ENCODE results near the gene ROCK2.

The ROCK2 gene

DNA sequence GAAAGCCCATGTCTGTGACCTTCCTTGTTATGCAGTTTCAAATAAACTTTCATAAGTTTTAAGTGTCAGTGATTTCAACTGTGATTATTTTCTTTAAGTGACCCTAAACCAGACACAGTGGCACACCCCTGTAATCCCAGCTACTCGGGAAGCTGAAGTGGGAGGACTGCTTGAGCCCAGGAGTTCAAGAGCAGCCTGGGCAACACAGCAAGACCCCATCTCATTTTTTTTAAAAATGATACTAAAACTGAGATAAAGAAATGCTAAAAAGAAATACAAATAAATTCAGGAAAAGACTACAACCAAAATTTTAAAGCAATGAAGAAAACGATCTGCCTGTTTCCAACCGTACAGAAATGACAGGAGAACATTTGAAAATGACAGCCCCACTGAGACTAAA, 54.2 kb downstream of the ROCK2 start:
- no peak for TF ChIP-seq CEBPB (IDR thresholded peaks at IDR 0.05)
- no peak for TF ChIP-seq TCF12 (IDR thresholded peaks at IDR 0.05; ENCODE audit: low read depth)
- TF ChIP-seq YY1 (IDR thresholded peaks at IDR 0.05; ENCODE audit: low read depth): no peak
- no peak for TF ChIP-seq ZBTB7A (IDR thresholded peaks at IDR 0.05; ENCODE audit: low read depth)
- TF ChIP-seq EGR1 (IDR thresholded peaks at IDR 0.05): no peak
- TF ChIP-seq, protein P1, sequence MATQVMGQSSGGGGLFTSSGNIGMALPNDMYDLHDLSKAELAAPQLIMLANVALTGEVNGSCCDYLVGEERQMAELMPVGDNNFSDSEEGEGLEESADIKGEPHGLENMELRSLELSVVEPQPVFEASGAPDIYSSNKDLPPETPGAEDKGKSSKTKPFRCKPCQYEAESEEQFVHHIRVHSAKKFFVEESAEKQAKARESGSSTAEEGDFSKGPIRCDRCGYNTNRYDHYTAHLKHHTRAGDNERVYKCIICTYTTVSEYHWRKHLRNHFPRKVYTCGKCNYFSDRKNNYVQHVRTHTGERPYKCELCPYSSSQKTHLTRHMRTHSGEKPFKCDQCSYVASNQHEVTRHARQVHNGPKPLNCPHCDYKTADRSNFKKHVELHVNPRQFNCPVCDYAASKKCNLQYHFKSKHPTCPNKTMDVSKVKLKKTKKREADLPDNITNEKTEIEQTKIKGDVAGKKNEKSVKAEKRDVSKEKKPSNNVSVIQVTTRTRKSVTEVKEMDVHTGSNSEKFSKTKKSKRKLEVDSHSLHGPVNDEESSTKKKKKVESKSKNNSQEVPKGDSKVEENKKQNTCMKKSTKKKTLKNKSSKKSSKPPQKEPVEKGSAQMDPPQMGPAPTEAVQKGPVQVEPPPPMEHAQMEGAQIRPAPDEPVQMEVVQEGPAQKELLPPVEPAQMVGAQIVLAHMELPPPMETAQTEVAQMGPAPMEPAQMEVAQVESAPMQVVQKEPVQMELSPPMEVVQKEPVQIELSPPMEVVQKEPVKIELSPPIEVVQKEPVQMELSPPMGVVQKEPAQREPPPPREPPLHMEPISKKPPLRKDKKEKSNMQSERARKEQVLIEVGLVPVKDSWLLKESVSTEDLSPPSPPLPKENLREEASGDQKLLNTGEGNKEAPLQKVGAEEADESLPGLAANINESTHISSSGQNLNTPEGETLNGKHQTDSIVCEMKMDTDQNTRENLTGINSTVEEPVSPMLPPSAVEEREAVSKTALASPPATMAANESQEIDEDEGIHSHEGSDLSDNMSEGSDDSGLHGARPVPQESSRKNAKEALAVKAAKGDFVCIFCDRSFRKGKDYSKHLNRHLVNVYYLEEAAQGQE (IDR thresholded peaks at IDR 0.05; ENCODE audit: low read depth): no peak
- TF ChIP-seq CREB1 (IDR thresholded peaks at IDR 0.05; ENCODE audit: low read depth): no peak
- TF ChIP-seq TAF1 (IDR thresholded peaks at IDR 0.05; ENCODE audit: low read depth): no peak
- no peak for TF ChIP-seq TEAD4 (IDR thresholded peaks at IDR 0.05)
- no peak for TF ChIP-seq NFIC (IDR thresholded peaks at IDR 0.05)
- TF ChIP-seq RAD21 (IDR thresholded peaks at IDR 0.05; ENCODE audit: low read depth): no peak
- no peak for TF ChIP-seq FOXM1 (IDR thresholded peaks at IDR 0.05; ENCODE audit: borderline replicate concordance, low read depth)
- TF ChIP-seq, protein P2, sequence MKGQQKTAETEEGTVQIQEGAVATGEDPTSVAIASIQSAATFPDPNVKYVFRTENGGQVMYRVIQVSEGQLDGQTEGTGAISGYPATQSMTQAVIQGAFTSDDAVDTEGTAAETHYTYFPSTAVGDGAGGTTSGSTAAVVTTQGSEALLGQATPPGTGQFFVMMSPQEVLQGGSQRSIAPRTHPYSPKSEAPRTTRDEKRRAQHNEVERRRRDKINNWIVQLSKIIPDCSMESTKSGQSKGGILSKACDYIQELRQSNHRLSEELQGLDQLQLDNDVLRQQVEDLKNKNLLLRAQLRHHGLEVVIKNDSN (IDR thresholded peaks at IDR 0.05): no peak

DNA sequence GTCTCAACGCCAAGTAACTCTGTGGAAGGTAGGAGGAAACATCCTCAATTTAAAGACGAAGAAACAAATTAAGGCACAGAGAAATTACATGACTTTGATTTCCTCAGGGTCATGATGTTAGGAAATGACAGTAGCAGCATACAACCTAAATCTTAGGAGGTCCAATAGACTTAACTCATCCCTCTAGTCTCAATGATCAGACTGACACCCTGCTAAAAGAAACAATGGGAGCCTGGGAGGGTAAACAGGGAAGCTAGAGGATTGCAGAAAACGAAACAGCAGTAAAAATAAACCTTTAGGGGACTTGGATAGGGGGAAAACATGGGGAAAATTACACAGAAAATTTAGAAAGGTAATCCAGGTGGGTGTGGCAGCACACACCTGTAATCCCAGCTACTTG, 56.0 kb downstream of the ROCK2 start:
- TF ChIP-seq FOXM1 (IDR thresholded peaks at IDR 0.05; ENCODE audit: borderline replicate concordance, low read depth) (no peak), YY1 (IDR thresholded peaks at IDR 0.05; ENCODE audit: low read depth) (no peak), NFIC (IDR thresholded peaks at IDR 0.05) (no peak), TAF1 (IDR thresholded peaks at IDR 0.05; ENCODE audit: low read depth) (no peak), EP300 (IDR thresholded peaks at IDR 0.05; ENCODE audit: borderline replicate concordance) (no peak), CREB1 (IDR thresholded peaks at IDR 0.05; ENCODE audit: low read depth) (no peak), TCF12 (IDR thresholded peaks at IDR 0.05; ENCODE audit: low read depth) (no peak), RAD21 (IDR thresholded peaks at IDR 0.05; ENCODE audit: low read depth) (no peak), TEAD4 (IDR thresholded peaks at IDR 0.05) (no peak), ZBTB7A (IDR thresholded peaks at IDR 0.05; ENCODE audit: low read depth) (no peak)
- TF ChIP-seq, protein P1 (IDR thresholded peaks at IDR 0.05; ENCODE audit: low read depth): no peak
- TF ChIP-seq, protein P3, sequence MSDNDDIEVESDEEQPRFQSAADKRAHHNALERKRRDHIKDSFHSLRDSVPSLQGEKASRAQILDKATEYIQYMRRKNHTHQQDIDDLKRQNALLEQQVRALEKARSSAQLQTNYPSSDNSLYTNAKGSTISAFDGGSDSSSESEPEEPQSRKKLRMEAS (IDR thresholded peaks at IDR 0.05): no peak

DNA sequence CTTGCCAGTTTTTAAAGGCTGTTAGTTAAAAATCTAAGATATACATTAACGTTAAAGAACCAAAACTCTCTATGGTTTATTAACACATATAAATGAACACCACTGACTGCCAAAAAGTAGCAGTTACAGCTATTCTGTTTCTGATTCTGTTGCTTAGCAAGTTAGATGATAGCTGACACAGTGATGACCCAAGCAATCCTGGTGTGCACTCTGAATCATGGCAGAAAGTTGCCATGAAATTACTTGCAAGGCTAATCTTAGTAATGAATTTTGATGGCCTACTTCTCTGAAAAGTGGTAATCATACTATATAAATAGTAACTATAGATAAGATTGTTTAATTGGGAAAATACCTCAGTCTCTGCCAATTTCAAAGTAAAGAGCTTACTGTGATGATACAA, 57.7 kb downstream of the ROCK2 start:
- TF ChIP-seq TCF12 (IDR thresholded peaks at IDR 0.05; ENCODE audit: low read depth): no peak
- TF ChIP-seq TEAD4 (IDR thresholded peaks at IDR 0.05): no peak
- TF ChIP-seq ZBTB7A (IDR thresholded peaks at IDR 0.05; ENCODE audit: low read depth): no peak
- TF ChIP-seq, protein P2 (IDR thresholded peaks at IDR 0.05): no peak
- no peak for TF ChIP-seq FOXM1 (IDR thresholded peaks at IDR 0.05; ENCODE audit: borderline replicate concordance, low read depth)
- TF ChIP-seq TAF1 (IDR thresholded peaks at IDR 0.05; ENCODE audit: low read depth): no peak
- TF ChIP-seq NFIC (IDR thresholded peaks at IDR 0.05): no peak
- TF ChIP-seq, protein P3 (IDR thresholded peaks at IDR 0.05): no peak
- no peak for TF ChIP-seq EP300 (IDR thresholded peaks at IDR 0.05; ENCODE audit: borderline replicate concordance)
- no peak for TF ChIP-seq RAD21 (IDR thresholded peaks at IDR 0.05; ENCODE audit: low read depth)
- TF ChIP-seq, protein P1 (IDR thresholded peaks at IDR 0.05; ENCODE audit: low read depth): no peak
- TF ChIP-seq YY1 (IDR thresholded peaks at IDR 0.05; ENCODE audit: low read depth): no peak
- no peak for TF ChIP-seq CEBPB (IDR thresholded peaks at IDR 0.05)
- no peak for TF ChIP-seq CREB1 (IDR thresholded peaks at IDR 0.05; ENCODE audit: low read depth)
- TF ChIP-seq EGR1 (IDR thresholded peaks at IDR 0.05): no peak

DNA sequence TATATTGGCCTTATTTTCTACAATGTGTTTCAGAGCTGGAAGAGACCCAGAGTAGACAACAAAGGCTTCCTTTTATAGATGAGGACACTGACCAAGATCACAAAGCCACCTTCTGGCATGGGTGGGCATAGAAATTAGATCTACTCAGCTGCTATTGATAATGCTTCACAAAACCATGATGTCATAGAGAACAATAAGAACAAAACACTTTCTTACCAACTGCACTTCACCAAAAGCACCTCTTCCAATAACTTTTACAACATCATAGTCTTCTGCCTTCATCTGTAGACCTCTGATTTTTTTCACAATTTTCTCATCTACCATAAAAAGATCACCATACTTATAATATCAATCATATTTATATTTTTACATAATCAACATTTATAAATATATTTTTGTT, 58.1 kb downstream of the ROCK2 start:
- TF ChIP-seq FOXM1 (IDR thresholded peaks at IDR 0.05; ENCODE audit: borderline replicate concordance, low read depth) (no peak), YY1 (IDR thresholded peaks at IDR 0.05; ENCODE audit: low read depth) (no peak), EP300 (IDR thresholded peaks at IDR 0.05; ENCODE audit: borderline replicate concordance) (no peak), NFIC (IDR thresholded peaks at IDR 0.05) (no peak), TAF1 (IDR thresholded peaks at IDR 0.05; ENCODE audit: low read depth) (no peak), CREB1 (IDR thresholded peaks at IDR 0.05; ENCODE audit: low read depth) (no peak), RAD21 (IDR thresholded peaks at IDR 0.05; ENCODE audit: low read depth) (no peak)
- TF ChIP-seq, protein P1 (IDR thresholded peaks at IDR 0.05; ENCODE audit: low read depth): no peak
- TF ChIP-seq, protein P3 (IDR thresholded peaks at IDR 0.05): no peak

Data from Ishikawa (cell line).